Neutrophil (primary cell): ENCODE data around the gene VPS33A.

Experiments
- H3K27ac ChIP-seq: fragments of 200-600 bp; sonication (generic); 2 replicates; pipeline ENCODE4 v1.5.1; 2016; ENCODE audit warnings: mild to moderate bottlenecking, moderate library complexity
- H3K27me3 ChIP-seq: fragments of 200-600 bp; sonication (generic); 2 replicates; pipeline ENCODE4 v1.6.0; 2016; ENCODE audit warnings: mild to moderate bottlenecking
- H3K36me3 ChIP-seq: fragments of 200-600 bp; sonication (generic); 2 replicates; pipeline ENCODE4 v1.5.1; 2017
- H3K4me1 ChIP-seq, 2 experiments: fragments of 200-600 bp in 1 of 2; sonication (generic) in 1 of 2; 1 replicate in 1 of 2; 2 replicates in 1 of 2; pipeline versions ENCODE4 v1.5.1 to v1.6.1; 2013 to 2016; ENCODE audit warnings: low read depth in 1 of 2, low read length in 1 of 2, mild to moderate bottlenecking in 1 of 2, moderate library complexity in 1 of 2; ENCODE audit not compliant: control insufficient read depth in 1 of 2, insufficient read depth in 1 of 2
- H3K4me3 ChIP-seq, 2 experiments: fragments of 200-600 bp in 1 of 2; sonication (generic) in 1 of 2; 1 replicate in 1 of 2; 2 replicates in 1 of 2; pipeline ENCODE4 v1.5.1; 2013 to 2016; ENCODE audit warnings: low read depth in 1 of 2, low read length in 1 of 2, mild to moderate bottlenecking in 1 of 2, moderate library complexity in 1 of 2
- H3K9me3 ChIP-seq: fragments of 200-600 bp; sonication (generic); 2 replicates; pipeline ENCODE4 v1.5.1; 2016
- TF ChIP-seq, protein P1 (sequence below): fragments of 200-600 bp; sonication (generic); IDR thresholded peaks from 2 replicates; pipeline ENCODE4 v1.5.1; 2016; ENCODE audit warnings: antibody characterized with exemption

VPS33A gene

DNA sequence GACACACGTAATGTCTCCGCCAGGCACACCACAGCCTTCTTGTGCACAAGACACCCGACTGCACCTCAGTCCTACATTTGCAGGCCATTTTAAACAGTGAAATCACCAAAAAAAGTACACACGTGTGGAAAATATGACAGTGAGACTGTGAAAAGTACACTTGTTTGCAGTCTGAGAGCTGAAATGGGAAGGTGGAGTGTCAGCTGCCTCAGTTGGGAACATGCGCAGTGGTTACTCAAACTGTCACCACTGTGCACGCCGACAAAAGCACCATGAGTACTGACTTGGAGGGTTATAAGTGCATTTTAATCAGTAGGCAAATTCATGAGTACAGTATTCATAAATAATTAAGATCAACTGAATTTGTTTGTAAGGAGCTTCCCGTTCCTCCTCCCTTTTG, 15.8 kb downstream of the VPS33A start:
- Histone ChIP-seq H3K4me1 (no peaks in the 10 kb centered on the region), H3K36me3 (peaks cover 61% of the 10 kb centered on the region), H3K27me3 (no peaks in the 10 kb centered on the region), H3K27ac (no peak overlapping the region), H3K9me3 (no peaks in the 10 kb centered on the region), H3K4me3 (no peak overlapping the region)
- TF ChIP-seq, protein P1, sequence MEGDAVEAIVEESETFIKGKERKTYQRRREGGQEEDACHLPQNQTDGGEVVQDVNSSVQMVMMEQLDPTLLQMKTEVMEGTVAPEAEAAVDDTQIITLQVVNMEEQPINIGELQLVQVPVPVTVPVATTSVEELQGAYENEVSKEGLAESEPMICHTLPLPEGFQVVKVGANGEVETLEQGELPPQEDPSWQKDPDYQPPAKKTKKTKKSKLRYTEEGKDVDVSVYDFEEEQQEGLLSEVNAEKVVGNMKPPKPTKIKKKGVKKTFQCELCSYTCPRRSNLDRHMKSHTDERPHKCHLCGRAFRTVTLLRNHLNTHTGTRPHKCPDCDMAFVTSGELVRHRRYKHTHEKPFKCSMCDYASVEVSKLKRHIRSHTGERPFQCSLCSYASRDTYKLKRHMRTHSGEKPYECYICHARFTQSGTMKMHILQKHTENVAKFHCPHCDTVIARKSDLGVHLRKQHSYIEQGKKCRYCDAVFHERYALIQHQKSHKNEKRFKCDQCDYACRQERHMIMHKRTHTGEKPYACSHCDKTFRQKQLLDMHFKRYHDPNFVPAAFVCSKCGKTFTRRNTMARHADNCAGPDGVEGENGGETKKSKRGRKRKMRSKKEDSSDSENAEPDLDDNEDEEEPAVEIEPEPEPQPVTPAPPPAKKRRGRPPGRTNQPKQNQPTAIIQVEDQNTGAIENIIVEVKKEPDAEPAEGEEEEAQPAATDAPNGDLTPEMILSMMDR: no peak

DNA sequence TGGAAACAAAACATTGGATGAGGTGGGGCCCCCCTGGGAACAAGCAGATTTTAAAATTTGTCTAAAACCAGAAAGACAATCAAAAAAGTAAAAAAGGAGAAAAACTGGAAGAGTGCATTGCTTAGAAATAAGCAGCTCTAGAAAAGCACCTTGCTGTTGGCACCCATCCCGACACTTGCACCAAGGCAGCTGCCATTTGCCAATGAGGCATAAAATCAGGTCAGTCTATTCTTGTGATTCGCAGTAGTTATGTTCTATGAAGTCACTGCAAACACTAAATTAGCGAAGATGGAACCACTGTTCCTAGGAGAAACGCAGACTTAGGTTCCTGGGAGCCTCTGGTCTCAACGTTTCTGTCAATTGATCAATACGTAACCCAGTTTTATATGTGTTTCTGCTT, 16.2 kb downstream of the VPS33A start:
- Histone ChIP-seq H3K36me3 (peaks cover 57% of the 10 kb centered on the region), H3K9me3 (no peaks in the 10 kb centered on the region), H3K27me3 (no peaks in the 10 kb centered on the region), H3K4me1 (no peaks in the 10 kb centered on the region), H3K27ac (no peak overlapping the region), H3K4me3 (no peak overlapping the region)
- TF ChIP-seq, protein P1: no peak

- TF ChIP-seq, protein P1: no peak
- Histone ChIP-seq H3K4me1 (no peaks in the 10 kb centered on the region), H3K27ac (no peak overlapping the region), H3K27me3 (no peaks in the 10 kb centered on the region), H3K36me3 (peaks cover 72% of the 10 kb centered on the region), H3K4me3 (no peak overlapping the region), H3K9me3 (no peaks in the 10 kb centered on the region)
Observed at GRCh38 chr12:122245553-122245952, 20.7 kb downstream of the VPS33A start.

DNA sequence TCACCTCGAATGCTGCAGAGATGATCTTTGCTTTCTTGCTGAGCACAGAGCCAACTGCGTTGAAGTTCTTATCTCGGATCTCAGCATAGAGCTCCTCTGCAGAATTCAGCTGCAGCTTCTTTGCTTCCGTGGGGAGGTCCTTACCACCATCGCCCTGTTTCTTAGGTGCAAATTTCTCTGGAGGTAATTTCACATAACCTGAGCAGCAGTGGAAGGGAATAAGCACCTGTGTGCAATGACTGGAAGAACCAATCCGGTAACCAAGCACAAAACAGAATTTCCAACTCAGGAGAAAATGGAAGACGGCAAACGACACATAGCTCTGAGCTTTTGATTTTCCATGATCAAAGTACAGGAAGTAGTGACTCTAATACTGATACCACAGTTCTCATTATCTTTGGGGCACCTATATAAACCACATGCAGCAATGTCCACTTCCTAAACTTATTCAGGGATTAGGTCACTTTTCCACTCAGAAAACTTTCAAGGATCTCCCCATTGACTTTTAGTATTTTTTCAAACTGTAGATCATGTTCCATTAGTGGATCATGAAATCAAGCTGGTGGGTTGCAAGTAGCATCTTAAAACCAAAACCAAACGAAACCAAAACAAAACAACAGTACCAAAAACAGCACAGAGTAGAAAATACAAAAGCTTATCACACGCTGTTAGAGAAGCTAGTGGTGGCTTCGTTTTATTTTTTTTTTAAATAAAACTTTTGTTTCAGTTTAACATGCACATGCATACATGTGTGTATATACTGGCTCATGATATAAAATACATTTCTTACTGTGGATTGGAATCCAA, 21.5 kb downstream of the VPS33A start:
- Histone ChIP-seq H3K36me3 (peaks cover 70% of the 10 kb centered on the region), H3K9me3 (no peaks in the 10 kb centered on the region), H3K4me1 (no peaks in the 10 kb centered on the region), H3K4me3 (no peak overlapping the region), H3K27ac (no peak overlapping the region), H3K27me3 (no peaks in the 10 kb centered on the region)
- TF ChIP-seq, protein P1: no peak

DNA sequence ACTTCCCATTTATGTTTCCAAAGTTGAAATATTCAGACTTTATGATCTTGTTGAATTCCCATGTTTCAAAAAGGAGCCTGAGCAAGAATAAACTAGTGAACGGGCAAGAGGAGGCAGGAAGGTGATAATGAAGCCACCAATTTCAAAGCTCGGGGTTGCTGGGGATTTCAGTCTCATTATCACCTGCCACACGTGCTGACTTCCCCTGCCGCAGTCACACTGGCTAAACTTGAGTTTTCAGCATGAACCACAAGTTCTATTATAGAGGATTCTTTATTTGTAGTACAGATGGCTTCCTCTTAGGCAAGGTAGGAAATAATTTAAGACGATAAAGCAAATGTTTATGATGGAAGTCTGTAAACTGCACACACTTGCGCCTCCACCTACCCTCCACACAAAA, 22.3 kb downstream of the VPS33A start:
- H3K4me1 ChIP-seq: no peaks in the 10 kb centered on the region
- no peak overlapping the region for H3K4me3 ChIP-seq
- H3K27ac ChIP-seq: no peak overlapping the region
- peaks cover 66% of the 10 kb centered on the region for H3K36me3 ChIP-seq
- no peaks in the 10 kb centered on the region for H3K9me3 ChIP-seq
- no peaks in the 10 kb centered on the region for H3K27me3 ChIP-seq
- TF ChIP-seq, protein P1: no peak
